ENCODE measurements around the gene PROX2. TPM values are rescaled to one million over a fixed set of nuclear protein-coding genes. Genes with fewer than 3 reads are reported as not detected.
A peak's percentile ranks its signal among the peaks of the same experiment; 100 is the strongest.

PROX2 gene
- total and polyA plus RNA-seq, 2 donors: 0.09 to 0.14 TPM

- WGBS: 96% methylated on average over 1 of the region's 1 CpG
- peaks cover 2 to 11% of the 10 kb centered on the region in 2 donors for H3K4me1 ChIP-seq (ENCODE audit: control insufficient read depth in 2 of 2, insufficient read depth in 2 of 2, low read length in 2 of 2)
- no peaks in the 10 kb centered on the region for H3K36me3 ChIP-seq (ENCODE audit: control insufficient read depth in 2 of 2, insufficient read depth in 2 of 2, low read length in 1 of 2)
- H3K27me3 ChIP-seq (ENCODE audit: control insufficient read depth in 2 of 2, insufficient read depth in 1 of 2, low read length in 1 of 2): no peaks in the 10 kb centered on the region
- no peak overlapping the region for H3K4me3 ChIP-seq (ENCODE audit: low read length in 2 of 2)
- no peaks in the 10 kb centered on the region for H3K9me3 ChIP-seq (ENCODE audit: control insufficient read depth in 2 of 2, insufficient read depth in 1 of 2, low read length in 1 of 2)
- no peak for DNase-seq (ENCODE audit: low read depth in 6 of 9, low spot score in 9 of 9)
- H3K27ac ChIP-seq (ENCODE audit: low read depth in 1 of 2, low read length in 1 of 2): no peak overlapping the region
These were observed 17.9 kb downstream of the PROX2 start for GRCh38 chr14:74858022-74858421.

GRCh38 chr14:74856366-74856765, 19.6 kb downstream of the PROX2 start:
- DNase-seq (ENCODE audit: low read depth in 6 of 9, low spot score in 9 of 9): peak in 2 of 9 donors; percentile 38 to 68
- Histone ChIP-seq H3K27me3 (ENCODE audit: control insufficient read depth in 2 of 2, insufficient read depth in 1 of 2, low read length in 1 of 2) (no peaks in the 10 kb centered on the region), H3K9me3 (ENCODE audit: control insufficient read depth in 2 of 2, insufficient read depth in 1 of 2, low read length in 1 of 2) (no peaks in the 10 kb centered on the region), H3K4me3 (ENCODE audit: low read length in 2 of 2) (no peak overlapping the region), H3K27ac (ENCODE audit: low read depth in 1 of 2, low read length in 1 of 2) (peak overlapping the region in 1 of 2 donors; percentile 62), H3K36me3 (ENCODE audit: control insufficient read depth in 2 of 2, insufficient read depth in 2 of 2, low read length in 1 of 2) (no peaks in the 10 kb centered on the region), H3K4me1 (ENCODE audit: control insufficient read depth in 2 of 2, insufficient read depth in 2 of 2, low read length in 2 of 2) (peaks cover 2 to 10% of the 10 kb centered on the region in 2 donors)
- WGBS: 95% methylated on average over 1 of the region's 1 CpG

- H3K4me3 ChIP-seq (ENCODE audit: low read length in 2 of 2): no peak overlapping the region
- peak overlapping the region in 1 of 2 donors; percentile 62 for H3K27ac ChIP-seq (ENCODE audit: low read depth in 1 of 2, low read length in 1 of 2)
- 72% methylated on average over 4 of the region's 4 CpGs for WGBS
- no peaks in the 10 kb centered on the region for H3K27me3 ChIP-seq (ENCODE audit: control insufficient read depth in 2 of 2, insufficient read depth in 1 of 2, low read length in 1 of 2)
- peaks cover 2 to 7% of the 10 kb centered on the region in 2 donors for H3K4me1 ChIP-seq (ENCODE audit: control insufficient read depth in 2 of 2, insufficient read depth in 2 of 2, low read length in 2 of 2)
- H3K36me3 ChIP-seq (ENCODE audit: control insufficient read depth in 2 of 2, insufficient read depth in 2 of 2, low read length in 1 of 2): no peaks in the 10 kb centered on the region
- no peaks in the 10 kb centered on the region for H3K9me3 ChIP-seq (ENCODE audit: control insufficient read depth in 2 of 2, insufficient read depth in 1 of 2, low read length in 1 of 2)
- DNase-seq (ENCODE audit: low read depth in 6 of 9, low spot score in 9 of 9): peak in 2 of 9 donors; percentile 40 to 60
These were observed 20.0 kb downstream of the PROX2 start for GRCh38 chr14:74855945-74856344.

- no peaks in the 10 kb centered on the region for H3K27me3 ChIP-seq (ENCODE audit: control insufficient read depth in 2 of 2, insufficient read depth in 1 of 2, low read length in 1 of 2)
- no peaks in the 10 kb centered on the region for H3K9me3 ChIP-seq (ENCODE audit: control insufficient read depth in 2 of 2, insufficient read depth in 1 of 2, low read length in 1 of 2)
- no peak overlapping the region for H3K27ac ChIP-seq (ENCODE audit: low read depth in 1 of 2, low read length in 1 of 2)
- no peak overlapping the region for H3K4me3 ChIP-seq (ENCODE audit: low read length in 2 of 2)
- no peaks in the 10 kb centered on the region for H3K36me3 ChIP-seq (ENCODE audit: control insufficient read depth in 2 of 2, insufficient read depth in 2 of 2, low read length in 1 of 2)
- DNase-seq (ENCODE audit: low read depth in 6 of 9, low spot score in 9 of 9): no peak
- peaks cover 2 to 7% of the 10 kb centered on the region in 2 donors for H3K4me1 ChIP-seq (ENCODE audit: control insufficient read depth in 2 of 2, insufficient read depth in 2 of 2, low read length in 2 of 2)
- WGBS: 90% methylated on average over 7 of the region's 7 CpGs
These were observed 20.9 kb downstream of the PROX2 start for GRCh38 chr14:74855021-74855420.

- H3K4me3 ChIP-seq (ENCODE audit: low read length in 2 of 2): no peak overlapping the region
- 84% methylated on average over 4 of the region's 4 CpGs for WGBS
- no peaks in the 10 kb centered on the region for H3K27me3 ChIP-seq (ENCODE audit: control insufficient read depth in 2 of 2, insufficient read depth in 1 of 2, low read length in 1 of 2)
- no peaks in the 10 kb centered on the region for H3K36me3 ChIP-seq (ENCODE audit: control insufficient read depth in 2 of 2, insufficient read depth in 2 of 2, low read length in 1 of 2)
- H3K4me1 ChIP-seq (ENCODE audit: control insufficient read depth in 2 of 2, insufficient read depth in 2 of 2, low read length in 2 of 2): peaks cover 2 to 7% of the 10 kb centered on the region in 2 donors
- no peaks in the 10 kb centered on the region for H3K9me3 ChIP-seq (ENCODE audit: control insufficient read depth in 2 of 2, insufficient read depth in 1 of 2, low read length in 1 of 2)
- no peak for DNase-seq (ENCODE audit: low read depth in 6 of 9, low spot score in 9 of 9)
- H3K27ac ChIP-seq (ENCODE audit: low read depth in 1 of 2, low read length in 1 of 2): no peak overlapping the region
These were observed 22.4 kb downstream of the PROX2 start for GRCh38 chr14:74853581-74853980.

GRCh38 chr14:74852922-74853530, 22.9 kb downstream of the PROX2 start:
- Histone ChIP-seq H3K4me1 (ENCODE audit: control insufficient read depth in 2 of 2, insufficient read depth in 2 of 2, low read length in 2 of 2) (peaks cover 2 to 7% of the 10 kb centered on the region in 2 donors), H3K9me3 (ENCODE audit: control insufficient read depth in 2 of 2, insufficient read depth in 1 of 2, low read length in 1 of 2) (no peaks in the 10 kb centered on the region), H3K27ac (ENCODE audit: low read depth in 1 of 2, low read length in 1 of 2) (peak overlapping the region in 1 of 2 donors; percentile 18), H3K4me3 (ENCODE audit: low read length in 2 of 2) (no peak overlapping the region), H3K27me3 (ENCODE audit: control insufficient read depth in 2 of 2, insufficient read depth in 1 of 2, low read length in 1 of 2) (no peaks in the 10 kb centered on the region), H3K36me3 (ENCODE audit: control insufficient read depth in 2 of 2, insufficient read depth in 2 of 2, low read length in 1 of 2) (no peaks in the 10 kb centered on the region)
- WGBS: 72% methylated on average over 2 of the region's 2 CpGs
- DNase-seq (ENCODE audit: low read depth in 6 of 9, low spot score in 9 of 9): no peak

- H3K36me3 ChIP-seq (ENCODE audit: control insufficient read depth in 2 of 2, insufficient read depth in 2 of 2, low read length in 1 of 2): no peaks in the 10 kb centered on the region
- no peaks in the 10 kb centered on the region for H3K27me3 ChIP-seq (ENCODE audit: control insufficient read depth in 2 of 2, insufficient read depth in 1 of 2, low read length in 1 of 2)
- H3K4me1 ChIP-seq (ENCODE audit: control insufficient read depth in 2 of 2, insufficient read depth in 2 of 2, low read length in 2 of 2): no peaks in the 10 kb centered on the region
- no peak overlapping the region for H3K27ac ChIP-seq (ENCODE audit: low read depth in 1 of 2, low read length in 1 of 2)
- H3K9me3 ChIP-seq (ENCODE audit: control insufficient read depth in 2 of 2, insufficient read depth in 1 of 2, low read length in 1 of 2): no peaks in the 10 kb centered on the region
- no peak overlapping the region for H3K4me3 ChIP-seq (ENCODE audit: low read length in 2 of 2)
- DNase-seq (ENCODE audit: low read depth in 6 of 9, low spot score in 9 of 9): no peak
- WGBS: 91% methylated on average over 2 of the region's 2 CpGs
These were observed 27.2 kb downstream of the PROX2 start for GRCh38 chr14:74848768-74849167.

GRCh38 chr14:74846968-74847665, 28.8 kb downstream of the PROX2 start:
- Histone ChIP-seq H3K4me3 (ENCODE audit: low read length in 2 of 2) (no peak overlapping the region), H3K9me3 (ENCODE audit: control insufficient read depth in 2 of 2, insufficient read depth in 1 of 2, low read length in 1 of 2) (no peaks in the 10 kb centered on the region), H3K36me3 (ENCODE audit: control insufficient read depth in 2 of 2, insufficient read depth in 2 of 2, low read length in 1 of 2) (no peaks in the 10 kb centered on the region), H3K27ac (ENCODE audit: low read depth in 1 of 2, low read length in 1 of 2) (no peak overlapping the region), H3K27me3 (ENCODE audit: control insufficient read depth in 2 of 2, insufficient read depth in 1 of 2, low read length in 1 of 2) (no peaks in the 10 kb centered on the region), H3K4me1 (ENCODE audit: control insufficient read depth in 2 of 2, insufficient read depth in 2 of 2, low read length in 2 of 2) (no peaks in the 10 kb centered on the region)
- WGBS: 96% methylated on average over 1 of the region's 1 CpG
- DNase-seq (ENCODE audit: low read depth in 6 of 9, low spot score in 9 of 9): no peak

GRCh38 chr14:74846168-74846567, 29.8 kb downstream of the PROX2 start:
- peaks cover 3 to 4% of the 10 kb centered on the region in 2 donors for H3K4me1 ChIP-seq (ENCODE audit: control insufficient read depth in 2 of 2, insufficient read depth in 2 of 2, low read length in 2 of 2)
- no peaks in the 10 kb centered on the region for H3K27me3 ChIP-seq (ENCODE audit: control insufficient read depth in 2 of 2, insufficient read depth in 1 of 2, low read length in 1 of 2)
- no peak overlapping the region for H3K4me3 ChIP-seq (ENCODE audit: low read length in 2 of 2)
- no peak for DNase-seq (ENCODE audit: low read depth in 6 of 9, low spot score in 9 of 9)
- 94% methylated on average over 3 of the region's 3 CpGs for WGBS
- no peaks in the 10 kb centered on the region for H3K36me3 ChIP-seq (ENCODE audit: control insufficient read depth in 2 of 2, insufficient read depth in 2 of 2, low read length in 1 of 2)
- no peaks in the 10 kb centered on the region for H3K9me3 ChIP-seq (ENCODE audit: control insufficient read depth in 2 of 2, insufficient read depth in 1 of 2, low read length in 1 of 2)
- H3K27ac ChIP-seq (ENCODE audit: low read depth in 1 of 2, low read length in 1 of 2): no peak overlapping the region
